Bone marrow (tissue), 2 donors: Measurements from ENCODE around the gene MRPS27.
"Not testable (repeated sequence)": the region's sequence is repeated elsewhere in the genome, so short reads cannot be mapped to it uniquely, and the experiment has no call there.

ENCODE experiments used
- DNase-seq, 2 donors: peaks; one replicate each; lab custom pipeline; 2025; lab: John Stamatoyannopoulos, UW

Gene MRPS27

GRCh38 chr5:72325566-72326305, 5.7 kb upstream of the MRPS27 start:
- no peak for DNase-seq

DNA sequence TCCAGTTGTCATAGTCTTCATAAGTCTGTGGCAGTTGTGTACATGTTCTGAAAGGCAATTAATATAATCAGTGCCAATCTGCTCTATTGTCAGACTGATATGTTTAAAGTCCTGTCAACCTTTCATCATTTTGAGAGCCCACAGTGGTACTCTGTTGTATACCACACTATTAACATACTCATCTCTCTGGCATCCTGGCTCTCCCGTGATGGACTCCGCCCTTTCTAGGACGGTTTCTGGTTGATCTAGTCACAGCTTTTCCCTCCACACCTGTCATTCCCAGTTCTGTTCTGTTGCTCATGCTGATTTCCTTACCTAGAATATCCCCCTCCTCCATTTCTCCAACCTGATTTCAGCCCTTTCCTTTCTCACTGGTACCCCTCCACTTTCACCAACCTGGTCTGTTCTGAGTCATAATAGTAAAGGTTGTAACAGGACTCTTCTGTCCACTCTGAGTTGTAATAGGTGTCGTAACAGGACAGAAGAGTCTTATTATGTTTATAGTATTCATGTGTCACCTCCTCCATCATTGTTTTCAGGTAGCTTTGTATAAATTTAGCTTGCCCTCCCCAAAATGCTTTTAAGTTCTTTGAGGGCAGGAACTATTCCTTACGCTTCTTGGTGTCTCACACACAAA, 4.3 kb upstream of the MRPS27 start:
- no peak for DNase-seq

- not testable (repeated sequence) for DNase-seq
These were observed 535 bp downstream of the MRPS27 start for GRCh38 chr5:72319435-72319975.

- DNase-seq = no peak
These were observed 5.4 kb downstream of the MRPS27 start for GRCh38 chr5:72314571-72315172.

DNA sequence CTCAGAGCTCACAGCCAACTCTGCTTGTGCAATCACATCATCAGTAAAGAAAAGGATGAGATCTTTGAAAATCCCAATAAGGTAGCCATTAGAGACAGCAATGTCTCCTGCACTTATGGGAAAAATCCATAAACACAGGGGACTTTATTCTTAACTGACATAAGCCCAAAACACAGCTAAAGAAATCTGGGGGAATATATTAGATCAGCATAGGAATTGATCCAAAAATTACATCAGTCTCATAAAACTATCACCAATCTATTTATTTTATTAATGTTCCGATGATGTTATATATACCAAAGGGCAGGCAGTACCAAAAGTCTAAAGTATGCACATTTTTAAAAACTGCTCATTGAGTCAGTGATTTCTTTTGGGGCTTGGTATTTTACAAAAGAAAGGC, 6.9 kb downstream of the MRPS27 start:
- no peak for DNase-seq

GRCh38 chr5:72308853-72309191, 11.2 kb downstream of the MRPS27 start:
- no peak for DNase-seq

GRCh38 chr5:72307968-72308852, 11.8 kb downstream of the MRPS27 start:
- DNase-seq = peak; percentile 89 to 91

DNA sequence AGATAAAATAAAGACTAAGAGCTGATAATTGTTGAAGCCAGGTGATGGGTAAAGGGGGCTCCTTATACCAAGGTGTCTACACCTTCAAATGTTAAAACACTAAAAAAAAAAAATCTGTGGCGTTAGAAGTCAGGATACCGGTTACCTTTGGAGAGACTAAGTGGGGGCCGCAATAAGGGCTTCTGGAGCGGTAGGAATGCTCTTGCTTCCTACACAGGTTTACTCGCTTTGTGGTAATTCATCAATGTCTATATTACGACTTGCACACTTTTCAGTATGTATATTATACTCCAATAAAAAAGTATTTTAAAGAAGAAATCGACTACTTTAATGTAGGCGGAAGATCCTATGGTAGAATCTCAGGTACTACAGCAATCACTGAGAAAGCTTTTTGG, 12.5 kb downstream of the MRPS27 start:
- DNase-seq = no peak

DNA sequence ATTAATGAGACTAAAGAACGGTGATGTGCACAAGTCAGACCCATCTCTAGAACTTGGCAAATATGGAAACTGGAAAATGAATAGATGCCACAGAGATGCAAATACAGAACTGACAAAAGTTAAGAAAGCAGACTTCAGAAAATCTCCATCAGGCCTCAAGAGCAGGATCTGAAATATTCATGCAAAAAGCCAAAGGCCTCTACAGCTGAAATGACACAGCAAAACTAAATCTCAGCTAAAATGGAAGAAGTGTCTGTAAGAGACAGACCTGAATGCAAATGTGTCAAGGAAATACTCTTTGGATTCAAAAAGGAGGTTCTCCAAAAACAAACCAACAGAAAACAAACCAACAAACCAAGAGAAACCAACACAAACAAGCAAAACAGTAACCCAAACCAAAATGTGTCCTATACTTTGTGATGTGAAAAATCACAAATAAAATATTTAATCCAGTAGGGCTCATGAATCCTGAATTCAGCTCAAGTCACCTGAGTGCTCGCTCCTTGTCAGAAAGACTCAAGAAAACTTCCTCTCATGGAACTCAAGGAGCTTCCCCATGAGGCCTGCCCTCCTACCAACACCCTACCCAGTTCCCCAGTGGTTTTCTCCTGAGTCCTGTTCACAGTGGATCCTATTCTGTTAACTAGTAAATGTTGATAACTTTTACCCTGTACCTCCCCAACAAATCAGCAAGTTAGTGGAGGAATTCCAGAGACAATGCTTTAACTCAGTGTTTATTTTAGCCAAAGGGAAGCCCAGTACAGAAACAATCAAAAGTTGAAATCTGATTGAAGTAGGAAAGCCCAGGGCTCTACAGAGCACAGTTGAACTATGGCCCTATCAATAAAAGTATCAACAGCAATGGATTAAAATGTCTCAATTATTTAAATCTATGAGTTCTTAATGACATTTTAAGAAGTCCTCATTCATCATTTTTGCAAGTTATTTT, 14.6 kb downstream of the MRPS27 start:
- no peak for DNase-seq

DNA sequence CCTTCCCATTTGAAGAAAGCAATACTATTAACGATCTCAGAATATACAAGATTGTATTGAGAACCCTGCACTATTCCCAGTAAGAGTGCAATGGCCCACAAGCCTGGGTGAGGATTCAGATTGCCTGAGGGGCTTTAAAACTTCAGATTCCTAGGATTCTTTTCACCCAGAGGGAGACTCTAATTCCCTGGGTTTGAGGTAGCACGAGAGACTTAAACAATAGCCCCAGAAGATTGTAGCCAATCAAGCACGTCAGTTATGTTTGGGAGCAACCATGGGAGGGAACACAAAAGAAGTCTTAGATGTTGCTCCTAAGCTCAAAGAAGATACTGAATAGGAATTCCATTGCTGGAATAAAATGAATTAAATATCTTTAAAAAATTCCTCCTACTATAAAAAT, 17.9 kb downstream of the MRPS27 start:
- no peak for DNase-seq

- DNase-seq = no peak
These were observed 18.5 kb downstream of the MRPS27 start for GRCh38 chr5:72301557-72301956.

DNA sequence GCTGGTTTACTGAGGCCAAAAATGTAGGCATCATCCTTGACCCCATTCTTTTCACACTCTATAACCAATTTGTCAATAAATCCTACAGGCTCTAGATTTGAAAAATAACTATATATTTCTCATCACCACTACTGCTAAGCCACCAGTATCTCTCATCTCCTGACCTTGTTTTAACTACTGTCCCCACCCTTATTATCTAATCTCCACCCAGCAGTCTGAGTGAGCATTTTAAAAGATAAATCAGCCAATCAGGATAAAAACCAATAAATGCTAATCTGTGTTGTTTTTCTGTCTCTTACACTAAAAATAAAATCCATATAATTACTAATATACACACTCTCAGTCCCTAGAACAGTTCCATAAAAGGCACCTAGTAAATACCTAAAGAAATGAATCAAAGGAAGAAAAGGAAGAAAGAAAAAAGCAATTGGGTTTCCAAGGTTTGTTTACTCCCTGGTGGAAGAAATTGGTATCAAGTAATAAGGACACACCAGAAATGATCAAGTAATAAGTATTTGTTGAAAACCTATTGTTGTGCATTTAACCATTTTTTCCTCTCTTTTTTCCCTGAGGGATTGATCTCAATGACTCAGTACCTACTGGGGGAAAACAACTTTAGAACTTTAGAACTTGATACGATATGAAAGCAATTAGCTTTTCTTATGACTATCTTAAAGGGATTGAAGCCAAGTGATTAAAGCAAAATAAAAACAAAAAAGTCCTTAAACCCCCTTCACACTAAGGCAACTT, 19.3 kb downstream of the MRPS27 start:
- no peak for DNase-seq

DNA sequence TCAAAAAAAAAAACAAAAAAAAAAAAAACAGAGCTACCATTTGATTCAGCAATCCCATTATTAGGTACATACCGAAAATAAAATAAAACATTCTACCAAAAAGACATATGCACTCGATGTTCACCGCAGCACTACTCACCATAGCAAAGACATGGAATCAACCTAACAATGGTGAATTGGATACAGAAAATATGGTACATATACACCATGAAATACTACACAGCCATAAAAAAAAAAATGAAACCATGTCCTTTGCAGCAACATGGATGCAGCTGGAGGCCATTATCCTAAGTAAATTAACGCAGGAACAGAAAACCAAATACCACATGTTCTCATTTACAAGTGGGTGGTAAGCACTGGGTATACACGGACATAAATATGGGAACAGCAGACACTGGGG, 21.3 kb downstream of the MRPS27 start:
- DNase-seq = no peak

DNA sequence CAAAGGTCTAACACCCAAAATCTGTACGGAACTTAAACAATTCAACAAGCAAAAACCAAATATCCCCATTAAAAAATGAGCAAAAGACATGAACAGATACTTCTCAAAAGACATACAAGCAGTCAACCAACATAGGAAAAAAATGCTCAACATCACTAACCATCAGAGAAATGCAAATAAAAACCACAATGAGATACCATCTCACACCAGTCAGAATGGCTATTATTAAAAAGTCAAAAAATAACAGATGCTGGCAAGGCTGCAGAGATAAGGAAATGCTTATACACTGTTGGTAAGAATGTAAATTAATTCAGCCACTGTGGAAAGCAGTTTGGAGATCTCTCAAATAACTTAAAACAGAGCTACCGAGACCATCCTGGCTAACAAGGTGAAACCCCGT, 21.9 kb downstream of the MRPS27 start:
- DNase-seq = not testable (repeated sequence)

DNA sequence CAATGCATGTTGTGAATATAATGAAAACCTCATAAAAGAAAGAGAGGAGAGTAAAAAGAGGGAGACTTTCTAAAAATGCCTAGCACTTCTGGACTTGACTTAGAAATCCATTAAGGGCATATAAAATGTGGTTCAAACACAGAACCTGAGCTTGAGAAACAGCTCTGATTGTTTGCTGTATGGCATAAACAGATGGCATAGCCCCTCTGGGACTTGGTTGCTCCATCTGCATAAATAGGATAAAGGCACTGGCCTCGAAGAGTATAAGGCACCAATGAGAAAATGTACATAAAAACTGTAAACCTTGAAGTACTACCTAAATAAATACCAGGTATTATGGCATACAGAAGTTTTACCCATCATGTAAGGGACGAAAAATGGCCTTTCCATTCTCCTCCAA, 23.8 kb downstream of the MRPS27 start:
- no peak for DNase-seq

- DNase-seq = no peak
These were observed 24.5 kb downstream of the MRPS27 start for GRCh38 chr5:72295539-72295938.

DNA sequence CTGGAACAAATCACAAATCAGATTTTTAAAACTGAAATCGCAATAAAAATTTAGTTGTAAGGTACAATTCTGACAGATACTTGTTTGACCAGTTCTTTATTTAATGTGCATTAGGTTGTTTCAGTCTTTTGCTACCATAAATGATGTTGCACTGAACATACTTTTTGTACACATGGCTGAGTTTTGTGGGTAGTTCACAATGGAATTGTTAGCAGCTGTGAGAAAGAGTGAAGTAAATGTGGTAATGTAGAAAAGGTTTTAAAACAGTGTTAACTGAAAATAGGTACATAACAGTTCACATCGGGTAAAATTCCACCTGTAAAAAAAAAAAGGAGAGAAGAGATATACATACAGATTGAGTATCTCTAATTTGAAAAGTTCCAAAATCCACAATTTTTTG, 25.6 kb downstream of the MRPS27 start:
- no peak for DNase-seq

- peak in 1 of 2 donors; percentile 54 for DNase-seq
These were observed 26.5 kb downstream of the MRPS27 start for GRCh38 chr5:72293495-72294055.

DNA sequence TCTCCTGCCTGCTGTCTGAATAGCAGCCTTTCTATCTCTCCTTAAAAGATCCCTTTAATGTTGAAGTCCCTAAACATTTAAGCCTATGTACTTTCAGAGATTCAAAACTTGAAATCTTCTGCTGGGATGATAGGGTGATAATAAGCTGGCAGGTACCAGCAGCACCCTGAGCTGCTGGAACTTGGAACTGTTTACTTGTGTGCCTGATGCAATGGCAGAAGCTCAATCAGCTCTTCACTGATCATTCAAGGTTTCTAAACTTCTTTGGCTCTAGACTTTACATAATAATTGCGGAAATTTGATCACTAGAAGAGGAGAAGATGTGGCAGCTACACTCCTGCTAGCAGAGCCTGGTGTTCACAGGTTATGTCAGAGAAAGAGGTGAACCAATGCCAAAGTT, 27.6 kb downstream of the MRPS27 start:
- no peak for DNase-seq

GRCh38 chr5:72291601-72292000, 28.4 kb downstream of the MRPS27 start:
- no peak for DNase-seq
